MM.1S (cell line): ENCODE data around the gene MAST3.

Experiments used
- EZH2 ChIP-seq: fragments of 300-600 bp; sonication (generic); optimal IDR thresholded peaks from 2 replicates; pipeline ENCODE3; 2017; ENCODE audit warnings: low read depth, mild to moderate bottlenecking, antibody characterized with exemption, low read length, mixed read lengths
- EZH2phosphoT487 ChIP-seq: fragments of 300-600 bp; sonication (generic); IDR thresholded peaks from 2 replicates; pipeline ENCODE4 v1.6.1; 2018; ENCODE audit warnings: antibody characterized with exemption, low read length
- TF ChIP-seq, protein P1 (sequence below): fragments of 300-600 bp; sonication (generic); IDR thresholded peaks from 2 replicates; pipeline ENCODE4 v1.5.1; 2016; ENCODE audit warnings: antibody characterized with exemption, low read length, mixed read lengths

DNA sequence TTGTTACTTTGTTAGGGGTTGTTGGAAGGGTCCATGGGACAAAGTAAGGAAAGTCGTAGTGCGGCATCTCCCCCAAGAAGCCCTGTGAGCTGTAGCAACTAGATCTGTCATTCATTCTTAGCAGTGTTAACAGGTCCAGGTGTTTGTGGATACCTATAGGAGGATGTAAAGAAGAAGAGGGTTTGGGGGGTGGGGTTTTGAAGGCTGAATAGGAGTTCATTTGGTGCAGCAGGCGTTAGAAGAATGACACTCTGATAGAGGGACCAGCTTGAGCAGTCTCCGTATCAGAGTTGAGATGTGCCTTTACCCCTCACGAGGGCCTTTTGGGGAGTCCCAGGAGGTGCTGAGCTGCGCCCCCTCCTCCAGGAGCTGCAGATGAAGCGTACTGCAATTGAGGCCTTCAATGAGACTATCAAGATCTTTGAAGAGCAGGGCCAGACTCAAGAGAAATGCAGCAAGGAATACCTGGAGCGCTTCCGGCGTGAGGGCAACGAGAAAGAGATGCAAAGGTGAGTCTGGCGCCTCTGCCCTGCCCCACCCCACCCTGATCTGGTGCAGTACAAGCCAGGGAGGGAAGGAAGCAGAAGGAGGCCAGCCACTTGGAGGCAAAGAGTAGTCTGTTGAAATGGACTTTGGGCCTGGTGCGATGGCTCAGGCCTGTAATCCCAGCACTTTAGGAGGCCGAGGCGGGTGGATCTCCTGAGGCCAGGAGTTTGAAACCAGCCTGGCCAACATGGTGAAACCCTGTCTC lies 68.4 kb downstream of the MAST3 start:
- TF ChIP-seq, protein P1, sequence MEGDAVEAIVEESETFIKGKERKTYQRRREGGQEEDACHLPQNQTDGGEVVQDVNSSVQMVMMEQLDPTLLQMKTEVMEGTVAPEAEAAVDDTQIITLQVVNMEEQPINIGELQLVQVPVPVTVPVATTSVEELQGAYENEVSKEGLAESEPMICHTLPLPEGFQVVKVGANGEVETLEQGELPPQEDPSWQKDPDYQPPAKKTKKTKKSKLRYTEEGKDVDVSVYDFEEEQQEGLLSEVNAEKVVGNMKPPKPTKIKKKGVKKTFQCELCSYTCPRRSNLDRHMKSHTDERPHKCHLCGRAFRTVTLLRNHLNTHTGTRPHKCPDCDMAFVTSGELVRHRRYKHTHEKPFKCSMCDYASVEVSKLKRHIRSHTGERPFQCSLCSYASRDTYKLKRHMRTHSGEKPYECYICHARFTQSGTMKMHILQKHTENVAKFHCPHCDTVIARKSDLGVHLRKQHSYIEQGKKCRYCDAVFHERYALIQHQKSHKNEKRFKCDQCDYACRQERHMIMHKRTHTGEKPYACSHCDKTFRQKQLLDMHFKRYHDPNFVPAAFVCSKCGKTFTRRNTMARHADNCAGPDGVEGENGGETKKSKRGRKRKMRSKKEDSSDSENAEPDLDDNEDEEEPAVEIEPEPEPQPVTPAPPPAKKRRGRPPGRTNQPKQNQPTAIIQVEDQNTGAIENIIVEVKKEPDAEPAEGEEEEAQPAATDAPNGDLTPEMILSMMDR, result no peak
- TF ChIP-seq EZH2 (no peak), EZH2phosphoT487 (no peak)
